Loucy (cell line): Measurements from ENCODE around the gene ITGA8.

ENCODE experiments used
- H2AFZ ChIP-seq: fragments of 200-600 bp; sonication (generic); 2 replicates; pipeline ENCODE4 v1.6.0; 2016; ENCODE audit warnings: antibody characterized with exemption, mild to moderate bottlenecking, low read length, moderate library complexity
- H3F3A ChIP-seq: fragments of 200-600 bp; 2 replicates; pipeline ENCODE4 v1.6.0; 2016; ENCODE audit warnings: antibody characterized with exemption, low read depth, mild to moderate bottlenecking
- H3K27me3 ChIP-seq: fragments of 200-600 bp; sonication (generic); 2 replicates; pipeline ENCODE4 v1.6.1; 2014; ENCODE audit warnings: low read length, mild to moderate bottlenecking; ENCODE audit not compliant: insufficient read depth, poor library complexity, severe bottlenecking
- H3K36me3 ChIP-seq: fragments of 200-600 bp; sonication (generic); 2 replicates; pipeline ENCODE4 v1.6.1; 2016; ENCODE audit warnings: low read length; ENCODE audit not compliant: insufficient read depth
- H3K4me1 ChIP-seq: fragments of 200-600 bp; sonication (generic); 2 replicates; pipeline ENCODE4 v1.5.1; 2014; ENCODE audit warnings: low read length, mild to moderate bottlenecking; ENCODE audit not compliant: insufficient read depth, poor library complexity, severe bottlenecking
- H3K4me2 ChIP-seq: fragments of 200-600 bp; sonication (generic); 2 replicates; pipeline ENCODE4 v1.6.0; 2014; ENCODE audit warnings: antibody characterized with exemption, low read length, low read depth, mild to moderate bottlenecking; ENCODE audit not compliant: poor library complexity, severe bottlenecking
- H3K4me3 ChIP-seq: fragments of 200-600 bp; sonication (generic); 2 replicates; pipeline ENCODE4 v1.5.1; 2014; ENCODE audit warnings: low read length, mild to moderate bottlenecking, mixed read lengths; ENCODE audit not compliant: poor library complexity, severe bottlenecking
- H3K79me2 ChIP-seq: fragments of 200-600 bp; sonication (generic); 2 replicates; pipeline ENCODE4 v1.6.1; 2014; ENCODE audit warnings: low read length; ENCODE audit not compliant: insufficient read depth
- H3K9ac ChIP-seq: fragments of 200-600 bp; sonication (generic); 2 replicates; pipeline ENCODE4 v1.6.0; 2014; ENCODE audit warnings: mild to moderate bottlenecking, low read depth, low read length, moderate library complexity; ENCODE audit not compliant: poor library complexity, severe bottlenecking
- H3K9me2 ChIP-seq: fragments of 200-600 bp; sonication (generic); replicated peaks from 2 replicates; pipeline ENCODE4 v1.6.1; 2016; ENCODE audit warnings: low read depth, low read length, mixed read lengths
- H3K9me3 ChIP-seq: fragments of 200-600 bp; sonication (generic); 2 replicates; pipeline ENCODE4 v1.6.1; 2014; ENCODE audit warnings: mild to moderate bottlenecking, antibody characterized with exemption, low read length, low read depth; ENCODE audit not compliant: insufficient read depth
- H4K20me1 ChIP-seq: fragments of 200-600 bp; sonication (generic); 2 replicates; pipeline ENCODE4 v1.6.0; 2014; ENCODE audit warnings: antibody characterized with exemption, low read length, mild to moderate bottlenecking; ENCODE audit not compliant: insufficient read depth, poor library complexity, severe bottlenecking
- EZH2phosphoT487 ChIP-seq: fragments of 200-600 bp; IDR thresholded peaks from 2 replicates; pipeline ENCODE4 v1.6.1; 2018; ENCODE audit warnings: antibody characterized with exemption, mild to moderate bottlenecking, moderate library complexity, borderline replicate concordance
- TF ChIP-seq, protein P1 (sequence below): fragments of 200-600 bp; sonication (generic); conservative IDR thresholded peaks from 2 replicates; pipeline ENCODE4 v1.5.1; 2014; ENCODE audit warnings: mild to moderate bottlenecking, antibody characterized with exemption, low read length

Gene ITGA8

DNA sequence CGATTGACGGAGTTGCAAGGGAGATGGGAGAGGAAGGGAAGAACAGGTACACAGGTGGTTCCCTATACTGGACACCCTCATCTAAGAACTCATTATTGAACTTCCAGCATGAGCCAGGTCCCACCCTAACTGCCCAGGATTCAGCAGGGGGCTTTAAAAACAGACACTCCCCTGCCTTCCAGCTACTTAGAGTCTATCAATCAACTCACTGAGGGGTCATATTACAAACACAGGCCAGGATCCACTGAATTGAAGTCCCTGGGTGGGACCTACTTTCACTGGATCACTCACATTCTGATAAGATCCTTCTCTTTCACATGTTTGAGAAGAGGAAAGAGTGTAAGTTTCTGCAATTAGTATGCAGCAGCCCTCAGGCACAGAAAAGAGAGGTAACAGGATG lies 92.8 kb downstream of the ITGA8 start:
- no peaks in the 10 kb centered on the region for H3K79me2 ChIP-seq
- H3K9ac ChIP-seq = no peak overlapping the region
- H3K4me1 ChIP-seq = no peaks in the 10 kb centered on the region

DNA sequence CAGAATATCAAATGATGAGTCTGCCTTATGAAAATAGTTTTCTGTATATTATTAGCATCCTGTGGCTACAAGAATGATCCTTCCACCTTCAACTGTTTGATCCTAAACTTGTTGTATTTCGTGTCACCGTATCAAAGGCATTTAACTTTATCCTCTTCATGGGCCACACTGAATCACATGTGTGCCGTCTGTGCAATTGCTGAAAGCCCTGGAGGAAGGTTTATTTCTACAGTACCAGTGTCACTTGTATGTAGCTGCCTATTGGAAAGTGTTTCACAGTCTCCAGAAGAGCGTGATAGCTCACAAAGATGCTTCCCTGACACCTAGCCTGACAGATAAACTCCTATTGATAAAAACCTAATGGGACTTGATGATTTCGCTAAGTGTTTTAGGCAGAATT lies 94.5 kb downstream of the ITGA8 start:
- Histone ChIP-seq H3K27me3 (no peaks in the 10 kb centered on the region), H2AFZ (no peak overlapping the region), H3K4me2 (no peak overlapping the region), H3K9me2 (no peaks in the 10 kb centered on the region), H3K4me1 (no peaks in the 10 kb centered on the region), H3F3A (no peaks in the 10 kb centered on the region), H4K20me1 (no peaks in the 10 kb centered on the region), H3K9me3 (no peaks in the 10 kb centered on the region), H3K4me3 (no peak overlapping the region), H3K9ac (no peak overlapping the region), H3K36me3 (no peaks in the 10 kb centered on the region), H3K79me2 (no peaks in the 10 kb centered on the region)
- TF ChIP-seq, protein P1, sequence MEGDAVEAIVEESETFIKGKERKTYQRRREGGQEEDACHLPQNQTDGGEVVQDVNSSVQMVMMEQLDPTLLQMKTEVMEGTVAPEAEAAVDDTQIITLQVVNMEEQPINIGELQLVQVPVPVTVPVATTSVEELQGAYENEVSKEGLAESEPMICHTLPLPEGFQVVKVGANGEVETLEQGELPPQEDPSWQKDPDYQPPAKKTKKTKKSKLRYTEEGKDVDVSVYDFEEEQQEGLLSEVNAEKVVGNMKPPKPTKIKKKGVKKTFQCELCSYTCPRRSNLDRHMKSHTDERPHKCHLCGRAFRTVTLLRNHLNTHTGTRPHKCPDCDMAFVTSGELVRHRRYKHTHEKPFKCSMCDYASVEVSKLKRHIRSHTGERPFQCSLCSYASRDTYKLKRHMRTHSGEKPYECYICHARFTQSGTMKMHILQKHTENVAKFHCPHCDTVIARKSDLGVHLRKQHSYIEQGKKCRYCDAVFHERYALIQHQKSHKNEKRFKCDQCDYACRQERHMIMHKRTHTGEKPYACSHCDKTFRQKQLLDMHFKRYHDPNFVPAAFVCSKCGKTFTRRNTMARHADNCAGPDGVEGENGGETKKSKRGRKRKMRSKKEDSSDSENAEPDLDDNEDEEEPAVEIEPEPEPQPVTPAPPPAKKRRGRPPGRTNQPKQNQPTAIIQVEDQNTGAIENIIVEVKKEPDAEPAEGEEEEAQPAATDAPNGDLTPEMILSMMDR = no peak
- TF ChIP-seq EZH2phosphoT487 = no peak

More for the DNA sequence above, 92.8 kb downstream of the ITGA8 start:
- TF ChIP-seq EZH2phosphoT487 = no peak
- Histone ChIP-seq H3F3A (no peaks in the 10 kb centered on the region), H4K20me1 (no peaks in the 10 kb centered on the region), H3K9me3 (no peaks in the 10 kb centered on the region), H2AFZ (no peak overlapping the region), H3K4me3 (no peak overlapping the region), H3K27me3 (no peaks in the 10 kb centered on the region), H3K4me2 (no peak overlapping the region), H3K36me3 (no peaks in the 10 kb centered on the region), H3K9me2 (no peaks in the 10 kb centered on the region)

DNA sequence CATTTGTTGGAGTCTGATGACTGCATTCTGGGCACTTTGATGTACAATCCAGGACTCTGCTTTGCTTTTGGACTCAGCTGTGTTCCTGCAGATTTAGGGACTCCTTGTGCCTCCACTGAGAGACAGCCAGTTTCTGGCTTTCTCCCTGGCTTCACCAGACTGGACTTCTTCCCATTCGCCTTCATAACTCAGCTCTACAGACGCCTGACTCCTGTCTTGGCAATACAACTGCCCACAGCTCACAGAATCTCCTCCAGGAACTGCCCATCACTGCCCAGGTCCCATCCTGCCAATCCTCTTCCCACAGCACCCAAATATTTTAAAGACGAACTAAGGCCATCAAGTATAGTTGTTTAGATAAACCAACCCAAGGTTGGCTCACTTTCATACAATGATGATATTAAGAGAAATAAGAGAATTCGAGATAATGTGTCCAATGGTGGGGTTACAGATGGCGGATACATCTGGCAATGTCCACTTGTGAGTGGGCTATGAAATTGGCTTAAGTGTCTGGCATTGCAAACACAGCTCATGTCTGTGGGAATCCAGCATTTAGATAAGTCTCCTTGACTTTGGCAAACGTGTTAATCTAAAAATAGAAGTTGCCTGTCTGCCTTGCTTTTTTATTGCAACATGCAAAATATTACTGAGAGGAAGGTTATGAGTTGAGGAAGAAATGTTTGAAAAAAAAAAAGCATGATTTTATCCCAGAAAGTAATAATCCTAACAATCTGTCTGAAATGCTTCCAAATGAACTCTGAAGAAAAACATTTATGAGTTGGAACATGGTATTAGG lies 95.1 kb downstream of the ITGA8 start:
- H3K4me2 ChIP-seq = no peak overlapping the region
- no peaks in the 10 kb centered on the region for H3K27me3 ChIP-seq
- no peak overlapping the region for H2AFZ ChIP-seq
- no peaks in the 10 kb centered on the region for H3K9me3 ChIP-seq
- no peak overlapping the region for H3K4me3 ChIP-seq
- H3K36me3 ChIP-seq = no peaks in the 10 kb centered on the region
- H3K4me1 ChIP-seq = no peaks in the 10 kb centered on the region
- no peaks in the 10 kb centered on the region for H3K9me2 ChIP-seq
- H3F3A ChIP-seq = no peaks in the 10 kb centered on the region
- H3K9ac ChIP-seq = no peak overlapping the region
- H4K20me1 ChIP-seq = no peaks in the 10 kb centered on the region
- TF ChIP-seq, protein P1 = no peak
- no peak for TF ChIP-seq EZH2phosphoT487
- H3K79me2 ChIP-seq = no peaks in the 10 kb centered on the region
